HG03469 (cell line): ENCODE measurements around the gene CFAP74.

ENCODE experiments used
- ATAC-seq: cut with Tn5 transposase; IDR thresholded peaks from one replicate; pipeline ENCODE4 v1.9.1; 2021; ENCODE audit warnings: mild to moderate bottlenecking, moderate library complexity, moderate number of reproducible peaks; ENCODE audit not compliant: unreplicated experiment

CFAP74 gene

DNA sequence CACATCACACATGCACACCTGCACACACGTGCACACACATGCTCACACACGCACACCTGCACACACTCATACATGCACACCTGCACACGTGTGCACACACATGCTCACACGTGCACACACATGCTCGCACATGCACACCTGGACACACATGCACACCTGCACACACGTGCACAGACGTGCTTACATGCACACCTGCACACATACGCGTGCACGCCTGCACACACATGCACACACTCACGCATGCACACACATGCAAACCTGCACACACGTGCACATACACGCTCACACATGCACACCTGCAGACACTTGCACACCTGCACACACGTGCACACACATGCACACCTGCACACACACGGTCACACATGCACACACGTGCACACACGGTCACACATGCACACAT, 32.6 kb downstream of the CFAP74 start:
- no peak for ATAC-seq

DNA sequence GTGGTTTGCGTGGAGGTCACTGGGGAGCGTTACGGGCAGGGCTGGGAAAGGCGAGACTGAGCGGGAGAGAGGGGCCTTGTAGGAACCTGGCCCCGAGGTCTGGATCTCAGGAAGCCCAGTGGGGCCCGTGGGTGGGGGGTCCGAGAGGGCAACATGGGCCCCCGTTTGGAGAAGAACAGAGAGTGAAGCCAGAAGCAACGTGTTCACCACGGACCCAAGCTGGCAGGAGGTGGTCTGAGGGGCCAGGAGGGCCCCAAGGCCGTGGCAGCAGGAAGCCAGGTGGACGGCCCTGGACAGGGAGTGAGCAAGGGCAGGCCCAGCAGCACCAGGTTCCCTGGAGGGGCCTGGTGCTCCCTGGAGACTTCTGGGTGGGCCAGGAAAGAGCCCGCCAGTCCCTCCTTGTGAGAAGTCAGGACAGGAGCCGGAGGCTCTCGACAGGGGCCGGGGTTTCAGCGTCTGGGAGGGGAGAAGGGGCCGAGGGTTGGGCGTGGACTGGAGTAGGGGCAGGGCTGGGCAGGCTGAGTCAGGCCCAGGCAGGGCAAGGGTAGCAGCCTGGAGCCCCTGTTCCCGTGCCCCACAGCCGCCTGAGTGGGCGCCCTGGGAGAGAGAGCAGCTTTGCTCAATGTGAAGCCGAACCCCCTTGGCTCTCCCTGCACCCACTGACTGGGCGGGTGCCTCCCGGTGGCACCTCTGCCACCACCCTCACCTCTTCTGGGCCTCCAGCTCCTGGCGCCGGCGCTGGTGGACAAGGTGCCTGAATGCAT, 33.5 kb downstream of the CFAP74 start:
- no peak for ATAC-seq

DNA sequence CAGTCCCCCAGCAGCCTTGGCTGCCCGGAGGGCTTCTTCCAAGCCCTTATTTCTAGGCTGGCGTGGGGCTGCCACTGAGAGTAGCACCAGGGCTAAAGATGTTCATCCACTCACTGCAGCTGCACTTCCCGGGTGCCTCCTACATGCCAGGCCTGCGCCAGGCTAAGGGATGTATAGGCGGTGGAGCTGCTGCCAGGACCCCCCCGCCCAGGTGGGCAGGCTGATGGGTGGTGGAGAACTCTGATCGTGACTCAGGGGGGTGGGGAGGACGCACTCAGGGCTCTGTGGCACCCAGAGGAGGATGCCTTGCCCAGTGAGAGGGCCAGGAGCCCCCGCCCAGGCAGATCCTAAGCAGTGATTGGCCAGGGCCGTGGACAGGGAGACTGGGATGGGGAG, 34.1 kb downstream of the CFAP74 start:
- no peak for ATAC-seq

DNA sequence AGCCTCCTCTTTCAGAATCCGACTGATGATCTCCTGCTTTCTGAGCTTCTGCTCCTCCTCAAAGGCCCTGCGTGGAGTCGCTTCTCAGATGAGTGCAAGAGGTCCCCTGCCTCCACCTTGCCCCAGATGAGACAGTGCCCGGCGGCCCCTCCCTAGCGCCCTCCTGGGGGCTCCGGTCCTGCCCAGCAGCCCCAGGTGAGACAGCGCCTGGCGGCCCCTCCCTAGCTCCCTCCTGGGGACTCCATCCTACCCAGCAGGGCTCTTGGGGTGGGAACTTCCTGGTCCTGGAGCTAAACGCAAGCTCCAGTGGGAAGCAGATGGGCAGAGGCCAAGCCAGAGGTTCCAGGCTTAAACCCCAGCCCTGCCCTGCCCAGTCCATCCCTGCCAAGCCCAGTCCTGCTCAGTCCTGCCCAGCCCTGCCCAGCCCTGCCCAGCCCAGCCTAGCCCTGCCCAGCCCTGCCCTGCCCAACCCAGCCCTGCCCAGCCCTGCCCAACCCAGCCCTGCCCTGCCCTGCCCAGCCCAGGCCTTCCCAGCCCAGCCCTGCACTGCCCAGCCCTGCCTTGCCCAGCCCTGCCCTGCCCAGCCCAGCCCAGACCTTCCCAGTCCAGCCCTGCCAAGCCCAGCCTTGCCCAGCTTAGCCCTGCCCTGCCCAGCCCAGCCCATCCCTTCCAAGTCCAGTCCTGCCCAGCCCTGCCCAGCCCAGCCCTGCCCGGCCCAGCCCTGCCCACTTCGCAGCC, 34.6 kb downstream of the CFAP74 start:
- no peak for ATAC-seq

DNA sequence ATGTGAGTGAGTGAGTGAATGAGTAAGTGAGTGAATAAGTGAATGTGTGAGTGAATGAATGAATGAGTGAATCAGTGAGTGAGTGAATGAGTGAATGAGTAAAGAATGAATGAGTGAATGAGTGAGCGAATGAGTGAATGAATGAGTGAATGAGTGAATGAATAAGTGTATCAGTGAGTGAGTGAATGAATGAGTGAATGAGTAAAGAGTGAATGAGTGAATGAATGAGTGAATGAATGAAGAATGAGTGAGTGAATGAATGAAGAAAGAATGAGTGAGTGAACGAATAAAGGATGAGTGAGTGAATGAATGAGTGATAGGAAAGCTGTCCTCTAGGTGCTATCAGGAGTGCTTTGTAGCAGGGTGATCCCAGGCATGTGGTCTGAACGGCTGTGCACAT, 35.7 kb downstream of the CFAP74 start:
- no peak for ATAC-seq

DNA sequence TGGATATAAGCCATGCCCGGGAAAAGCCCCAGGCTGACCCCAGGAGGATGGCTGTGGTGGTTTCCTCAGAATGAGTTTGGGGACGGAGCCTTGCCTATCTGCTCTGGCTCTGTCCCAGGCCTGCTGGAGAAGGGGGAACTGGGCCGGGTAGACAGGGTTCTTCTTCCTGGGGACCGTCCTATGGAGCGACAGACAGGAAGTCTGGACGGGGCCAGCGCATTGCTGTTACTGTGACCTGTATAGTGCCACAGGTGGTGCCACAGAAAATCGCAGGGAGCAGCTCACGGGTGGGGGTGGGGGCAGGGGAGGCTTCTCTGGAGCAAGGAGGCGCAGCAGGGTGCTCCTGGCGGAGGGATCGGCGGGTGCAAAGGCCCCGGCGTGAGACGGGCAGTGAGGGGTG, 36.4 kb downstream of the CFAP74 start:
- no peak for ATAC-seq

DNA sequence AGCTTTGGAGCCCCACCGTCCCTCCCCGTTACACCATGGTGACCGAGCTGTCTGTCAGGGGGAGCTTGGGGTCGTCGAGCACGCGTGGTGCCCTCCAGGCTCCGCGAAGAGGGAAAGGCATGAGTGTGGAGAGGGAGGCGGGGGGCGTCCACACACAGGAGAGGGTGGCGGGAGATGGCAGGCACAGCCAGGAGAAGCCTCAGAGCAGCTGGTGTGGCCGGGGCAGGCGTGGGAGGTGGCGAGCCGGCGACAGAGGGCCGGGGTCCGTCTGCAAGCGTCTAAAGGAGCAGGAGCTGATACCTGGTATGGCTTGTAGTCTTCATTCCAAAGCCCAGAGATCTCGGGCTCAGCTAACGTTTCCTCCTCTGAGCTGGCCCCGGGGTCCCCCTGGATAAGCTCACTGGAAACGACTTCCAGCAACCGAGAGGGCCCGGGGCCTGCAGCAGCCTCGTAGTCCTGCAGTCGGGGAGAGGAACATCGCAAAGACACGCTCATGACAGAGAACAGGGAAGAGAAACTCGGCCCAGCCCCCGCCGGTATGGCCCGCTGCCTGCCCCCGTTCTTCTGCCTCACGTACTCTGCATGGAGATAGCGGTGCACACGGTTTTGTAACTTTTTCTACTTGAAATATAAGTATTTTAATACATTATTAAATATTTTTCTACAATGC, 37.4 kb downstream of the CFAP74 start:
- ATAC-seq: no peak

DNA sequence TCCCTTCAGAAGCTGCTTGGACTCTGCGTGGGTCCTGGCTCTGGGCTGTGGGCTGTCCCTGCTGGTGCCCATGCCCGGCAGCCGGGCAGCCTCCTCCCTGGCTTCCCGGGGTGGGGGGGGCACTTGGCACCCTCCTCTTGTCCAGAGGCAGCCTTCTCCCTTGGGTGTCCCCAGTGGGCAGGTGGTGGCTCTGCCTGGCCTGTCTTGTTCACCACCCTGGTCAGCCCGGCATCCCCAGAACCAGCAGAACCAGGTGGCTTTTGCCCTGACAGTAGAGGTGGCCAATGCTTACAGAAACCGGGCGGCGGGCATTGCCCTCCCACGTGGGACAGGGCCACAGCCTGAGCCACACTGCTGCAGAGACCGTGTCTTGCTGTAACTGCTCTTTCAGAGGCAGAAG, 38.0 kb downstream of the CFAP74 start:
- no peak for ATAC-seq

DNA sequence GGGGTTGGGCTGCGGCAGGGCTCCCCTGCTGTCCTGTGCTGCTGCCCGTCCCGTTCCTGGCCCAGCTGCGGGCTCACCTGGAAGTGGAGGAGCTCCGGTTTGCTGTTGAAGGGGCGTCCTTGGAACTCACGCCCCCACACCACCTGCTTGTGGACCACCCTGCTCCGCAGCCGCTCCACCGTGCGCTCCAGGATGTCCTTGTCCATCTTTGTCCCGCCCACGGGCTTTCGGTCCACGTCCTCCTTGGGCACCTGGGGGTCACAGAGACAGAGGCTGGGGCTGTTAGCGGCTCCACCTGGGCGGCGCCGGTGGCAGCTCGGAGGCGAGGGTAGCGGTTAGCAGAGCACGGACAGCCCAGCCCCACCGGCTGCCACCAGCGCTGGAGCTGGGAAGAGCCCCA, 38.8 kb downstream of the CFAP74 start:
- ATAC-seq: no peak

DNA sequence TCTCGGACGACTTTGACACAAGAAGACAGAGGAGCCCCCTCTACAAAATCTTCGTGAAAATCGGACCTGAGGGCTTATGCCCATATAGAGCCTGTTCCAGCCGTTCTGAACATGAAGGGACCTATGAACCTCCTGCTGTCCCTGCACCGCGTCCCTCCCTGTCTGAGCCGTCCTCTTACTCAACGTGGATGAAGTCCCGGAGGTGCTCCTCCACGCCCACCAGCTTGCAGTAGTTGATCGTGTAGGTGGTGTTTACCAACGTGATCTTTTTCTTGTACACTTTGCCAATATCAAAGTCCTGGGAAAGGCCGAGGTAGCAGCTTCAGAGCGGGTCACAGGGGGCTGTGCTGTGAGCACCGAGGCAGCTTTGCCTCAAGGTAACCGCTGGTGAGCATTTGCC, 40.0 kb downstream of the CFAP74 start:
- no peak for ATAC-seq

DNA sequence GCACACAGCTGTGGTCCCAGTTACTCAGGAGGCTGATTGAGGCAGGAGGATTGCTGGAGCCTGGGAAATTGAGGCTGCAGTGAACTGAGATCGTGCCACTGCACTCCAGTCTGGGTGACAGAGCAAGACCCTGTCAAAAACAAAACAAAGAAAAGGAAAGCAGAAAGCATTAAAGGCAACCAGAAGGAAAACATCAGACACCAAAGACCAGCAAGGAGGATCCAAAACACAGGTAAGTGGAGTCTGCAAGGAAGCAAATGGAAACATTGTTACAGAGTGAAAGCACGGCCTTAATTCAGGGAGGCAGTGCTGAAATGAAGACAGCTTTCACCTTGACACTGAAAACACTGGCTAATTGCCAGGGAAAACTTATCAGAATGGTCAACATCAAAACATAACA, 40.8 kb downstream of the CFAP74 start:
- ATAC-seq: no peak

DNA sequence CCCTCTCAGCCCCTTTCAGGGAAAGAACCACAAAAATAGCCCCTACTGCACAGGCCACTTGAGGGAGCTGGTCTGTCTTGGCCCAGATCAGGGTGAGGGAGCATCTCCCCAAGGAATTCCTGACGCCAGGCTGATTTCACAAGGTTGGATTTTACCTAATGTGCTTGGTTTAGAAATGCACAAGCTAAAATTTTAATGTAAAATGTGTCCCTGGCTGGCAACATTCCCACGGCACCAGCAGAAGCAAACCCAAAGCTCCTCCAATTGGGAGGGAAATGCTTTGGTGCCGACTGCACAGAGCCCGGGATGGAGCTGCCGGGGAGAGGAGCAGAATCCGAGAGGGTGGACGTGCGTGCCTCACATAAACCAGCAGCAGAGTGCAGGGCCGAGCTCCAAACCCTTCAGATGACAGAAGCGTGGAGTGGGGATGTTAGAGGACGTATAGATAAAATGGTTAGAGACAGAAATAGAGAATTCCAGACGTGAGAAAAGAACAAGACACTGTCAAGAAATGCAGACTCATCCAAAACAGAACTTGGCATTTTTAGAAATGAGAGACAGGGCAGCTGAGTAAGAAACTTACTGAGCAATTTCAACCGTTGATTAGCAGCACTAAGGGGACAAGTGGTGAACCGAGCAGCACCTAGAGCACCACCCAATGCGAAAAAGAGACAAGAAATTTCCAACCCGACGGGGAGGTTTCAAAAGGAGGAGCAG, 42.9 kb downstream of the CFAP74 start:
- ATAC-seq: no peak

DNA sequence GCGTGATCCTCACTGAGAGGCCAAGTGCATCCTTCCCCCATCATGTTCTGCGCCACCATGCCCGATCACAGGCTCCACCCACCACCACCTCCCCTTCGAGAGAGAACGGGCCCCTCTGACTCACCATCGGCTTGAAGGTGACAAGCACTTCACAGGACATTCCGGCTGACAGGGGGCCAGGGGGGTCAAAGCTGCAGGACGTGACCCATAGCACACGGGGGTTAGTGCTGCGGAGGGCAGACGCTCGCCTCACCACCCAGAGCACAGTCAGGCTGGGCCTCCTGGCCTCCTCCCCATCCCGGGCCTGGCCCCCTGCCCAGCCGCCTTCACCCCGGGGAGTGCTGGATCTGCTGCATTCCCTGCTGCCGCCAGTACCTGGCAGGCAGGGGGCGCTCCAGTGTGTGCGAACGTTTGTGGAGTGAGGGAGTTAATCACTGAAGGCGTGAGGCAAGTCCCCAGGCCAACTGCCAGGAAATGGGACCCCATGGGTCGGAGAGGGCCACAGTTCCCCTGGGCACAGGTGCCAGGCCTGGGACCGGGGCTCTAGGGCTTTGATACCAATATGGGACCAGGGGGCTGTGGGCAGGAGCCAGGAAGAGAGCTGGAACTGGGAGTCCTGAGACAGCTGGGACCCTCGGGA, 43.6 kb downstream of the CFAP74 start:
- no peak for ATAC-seq

DNA sequence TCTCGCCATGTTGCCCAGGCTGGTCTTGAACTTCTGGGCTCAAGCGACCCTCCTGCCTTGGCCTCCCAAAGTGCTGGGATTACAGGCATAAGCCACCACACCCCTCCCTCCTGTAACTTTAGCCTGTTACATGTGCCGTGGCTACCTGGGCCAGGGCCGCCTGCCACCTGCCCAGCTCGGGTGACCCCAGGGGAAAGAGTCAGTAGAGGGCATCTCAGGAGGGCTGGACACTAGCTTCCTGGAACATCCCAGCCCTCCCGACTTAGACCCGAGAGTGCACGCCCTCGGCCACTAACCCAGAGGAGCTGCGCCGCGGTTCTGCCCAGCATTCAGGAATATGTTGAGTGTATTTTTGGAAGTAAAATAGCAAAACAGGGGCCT, 44.1 kb downstream of the CFAP74 start:
- no peak for ATAC-seq

DNA sequence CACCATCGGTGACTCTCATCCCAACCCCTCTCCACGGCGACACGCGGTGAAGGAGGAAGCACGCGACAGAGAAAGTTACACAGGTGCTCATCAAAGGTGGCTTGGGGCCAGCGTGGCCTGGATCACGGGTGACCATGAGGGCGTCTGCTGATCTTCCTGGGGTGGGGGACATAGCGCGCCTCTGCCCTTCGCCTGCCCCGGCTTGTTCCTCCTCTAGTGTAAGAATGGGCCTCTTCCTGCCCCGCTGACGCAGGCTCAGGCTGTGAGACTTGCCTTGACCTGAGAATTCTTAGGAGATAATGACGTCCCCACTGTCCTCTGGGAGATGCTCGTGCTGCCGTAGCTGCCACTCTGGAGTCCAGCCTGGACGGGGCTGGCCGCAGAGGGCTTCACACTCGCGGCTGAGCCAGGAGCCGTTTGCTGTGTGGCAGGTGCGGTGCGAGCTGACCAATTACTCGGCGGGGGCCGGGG, 45.5 kb downstream of the CFAP74 start:
- ATAC-seq: no peak

DNA sequence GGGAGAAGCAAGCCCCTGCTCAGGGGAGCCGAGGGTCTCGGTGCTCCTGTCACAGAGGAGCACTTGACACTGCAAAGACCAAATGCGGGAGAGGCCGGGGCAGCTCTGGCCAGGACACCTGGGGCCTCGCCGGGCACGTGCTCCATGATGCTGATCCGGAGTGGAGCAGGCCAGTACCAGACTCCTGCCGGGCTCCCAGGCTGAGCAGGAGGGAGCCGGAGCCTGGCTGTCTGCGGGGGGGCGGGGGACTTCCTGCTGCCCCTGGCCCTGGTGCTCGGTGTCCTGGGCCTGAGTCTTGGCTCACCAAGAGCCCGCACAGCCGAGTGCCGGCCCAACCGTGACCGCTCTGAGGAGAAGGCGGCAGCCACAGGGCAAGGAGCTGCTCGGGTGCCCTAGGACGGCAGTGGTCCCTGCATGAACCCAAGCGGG, 46.0 kb downstream of the CFAP74 start:
- no peak for ATAC-seq

DNA sequence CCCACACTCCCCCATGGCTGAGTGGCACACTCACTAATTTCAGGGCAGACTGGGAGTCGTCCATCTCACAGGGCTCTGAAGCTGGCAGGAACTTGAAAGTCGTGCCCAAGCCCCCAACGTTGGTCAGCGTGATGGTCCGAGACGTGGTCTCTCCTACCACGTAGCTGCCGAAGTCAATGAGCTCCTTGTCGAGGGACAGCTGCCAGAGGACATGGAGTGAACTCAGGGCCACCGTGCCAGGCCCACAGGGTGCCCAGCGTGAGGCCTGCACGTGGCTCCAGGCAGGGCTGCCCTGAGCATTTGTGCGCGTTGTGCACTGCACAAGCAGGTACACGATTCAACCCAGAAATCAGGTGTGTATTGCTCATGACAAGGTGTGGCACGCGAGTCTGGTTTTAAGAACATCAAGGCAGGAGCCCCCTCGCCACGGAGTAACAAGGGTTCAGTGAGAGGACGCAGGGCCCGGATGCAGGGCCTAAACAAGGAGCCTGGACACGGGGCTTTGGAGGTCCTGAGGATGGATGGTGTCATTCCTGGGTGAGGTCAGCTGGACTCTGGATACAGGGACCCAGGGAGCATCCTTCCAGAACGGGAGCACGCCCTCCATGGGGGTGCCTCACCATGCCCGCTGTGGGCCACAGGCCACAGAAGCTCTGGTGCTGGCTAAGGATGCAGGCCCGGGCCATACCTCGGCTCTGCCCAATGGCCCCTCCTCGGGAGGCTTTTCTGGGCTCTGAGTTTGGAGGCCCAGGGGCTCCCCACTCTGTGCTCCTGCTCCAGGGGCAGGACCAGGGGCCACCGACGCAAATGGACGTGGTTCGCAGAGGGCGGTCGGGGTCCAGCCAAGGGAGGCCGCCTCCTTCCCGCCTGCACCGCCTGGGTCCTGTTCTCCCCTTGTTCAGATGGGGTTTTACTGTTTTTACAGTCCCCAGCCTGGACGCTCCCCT, 46.7 kb downstream of the CFAP74 start:
- ATAC-seq: no peak

DNA sequence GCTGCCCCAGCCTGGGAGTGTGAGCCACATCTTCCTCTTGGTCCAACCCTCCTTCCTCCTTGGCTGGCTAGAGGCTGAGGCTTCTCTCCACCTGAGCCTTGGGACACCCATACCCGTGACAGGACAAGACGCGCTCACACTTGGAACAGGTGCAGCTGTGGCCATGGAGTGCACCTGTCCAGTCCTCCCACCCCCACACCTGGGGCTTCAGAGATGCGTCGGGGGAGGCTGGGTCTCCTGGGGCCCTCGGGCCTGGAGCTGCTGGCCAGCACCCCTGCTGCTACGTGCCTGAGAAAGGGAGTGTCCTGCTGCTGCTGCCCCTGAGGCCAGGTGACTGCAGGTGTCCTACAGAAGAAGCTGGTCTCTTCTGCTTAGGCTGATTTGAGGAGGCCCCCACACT, 47.5 kb downstream of the CFAP74 start:
- ATAC-seq: no peak

DNA sequence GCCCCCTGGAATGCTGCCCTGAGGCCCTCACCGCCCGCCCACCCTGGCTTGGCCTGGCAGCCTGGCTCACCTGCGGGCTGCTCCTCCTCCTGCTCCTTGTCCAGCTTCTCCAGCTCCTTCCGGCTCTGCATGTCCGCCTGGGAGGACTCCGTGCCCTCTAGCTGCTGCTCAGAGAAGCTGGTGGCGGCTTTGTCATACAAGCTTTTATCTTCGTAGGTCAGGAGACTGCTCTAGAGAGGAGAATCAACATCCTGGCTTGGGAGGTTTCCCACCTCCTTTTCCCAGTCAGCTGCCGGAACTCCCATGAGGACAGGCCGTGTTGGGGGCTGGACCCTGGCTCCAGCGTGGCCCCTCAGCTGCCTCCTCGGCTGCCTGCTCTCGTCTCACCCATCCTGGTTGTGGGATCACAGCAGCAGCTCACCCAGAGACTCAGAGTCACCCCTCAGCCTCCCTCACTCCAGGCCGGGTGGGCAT, 47.9 kb downstream of the CFAP74 start:
- ATAC-seq: no peak
